HG03457 (cell line): ENCODE results near the gene RTRAF.

Source experiments
- ATAC-seq: cut with Tn5 transposase; IDR thresholded peaks from one replicate; pipeline ENCODE4 v1.9.1; 2021; ENCODE audit warnings: moderate number of reproducible peaks; ENCODE audit not compliant: unreplicated experiment

The RTRAF gene

GRCh38 chr14:52020161-52020714, 30.9 kb downstream of the RTRAF start:
- no peak for ATAC-seq

- ATAC-seq, result no peak
These were observed 31.7 kb downstream of the RTRAF start for GRCh38 chr14:52020866-52021717.

- peak; percentile 74 for ATAC-seq
These were observed 32.7 kb downstream of the RTRAF start for GRCh38 chr14:52021957-52022600.

GRCh38 chr14:52023518-52023917, 34.2 kb downstream of the RTRAF start:
- no peak for ATAC-seq

GRCh38 chr14:52025310-52025709, 36.0 kb downstream of the RTRAF start:
- no peak for ATAC-seq

GRCh38 chr14:52026017-52026660, 36.8 kb downstream of the RTRAF start:
- no peak for ATAC-seq

GRCh38 chr14:52026901-52027300, 37.6 kb downstream of the RTRAF start:
- ATAC-seq, result no peak

GRCh38 chr14:52029881-52030280, 40.5 kb downstream of the RTRAF start:
- no peak for ATAC-seq

- ATAC-seq, result no peak
These were observed 42.4 kb downstream of the RTRAF start for GRCh38 chr14:52031781-52032180.

GRCh38 chr14:52032204-52032801, 43.0 kb downstream of the RTRAF start:
- ATAC-seq, result no peak

GRCh38 chr14:52033101-52033642, 43.8 kb downstream of the RTRAF start:
- no peak for ATAC-seq

GRCh38 chr14:52039124-52039815, 49.9 kb downstream of the RTRAF start:
- ATAC-seq, result no peak

- ATAC-seq, result no peak
These were observed 51.3 kb downstream of the RTRAF start for GRCh38 chr14:52040598-52040997.

GRCh38 chr14:52042371-52043289, 53.3 kb downstream of the RTRAF start:
- ATAC-seq, result no peak

GRCh38 chr14:52043690-52044089, 54.3 kb downstream of the RTRAF start:
- no peak for ATAC-seq

GRCh38 chr14:52044791-52045522, 55.6 kb downstream of the RTRAF start:
- no peak for ATAC-seq

GRCh38 chr14:52046376-52046917, 57.1 kb downstream of the RTRAF start:
- no peak for ATAC-seq

GRCh38 chr14:52048116-52048515, 58.8 kb downstream of the RTRAF start:
- ATAC-seq, result no peak
